H9 (cell line): ENCODE measurements around the gene CXCL6. TPM values are rescaled to one million over a fixed set of nuclear protein-coding genes. Genes with fewer than 3 reads are reported as not detected.

Source experiments
- DNase-seq: peaks from one replicate; pipeline ENCODE4 v3.0.0-alpha.2; 2017
- H2AFZ ChIP-seq: one replicate; pipeline ENCODE4 v1.6.1; 2013; ENCODE audit warnings: mild to moderate bottlenecking, low read length, control low read depth, moderate library complexity
- H2AK5ac ChIP-seq: 2 replicates; pipeline ENCODE4 v1.6.1; 2013; ENCODE audit warnings: low read length, control low read depth, mixed read lengths; ENCODE audit not compliant: insufficient read length
- H2BK120ac ChIP-seq: one replicate; pipeline ENCODE4 v1.6.1; 2013; ENCODE audit warnings: low read depth, mild to moderate bottlenecking, low read length, control low read depth, inconsistent platforms; ENCODE audit not compliant: poor library complexity, severe bottlenecking
- H2BK12ac ChIP-seq: 2 replicates; pipeline ENCODE4 v1.6.1; 2013; ENCODE audit warnings: low read length, control low read depth, mixed read lengths, low read depth; ENCODE audit not compliant: insufficient read length
- H2BK15ac ChIP-seq: 2 replicates; pipeline ENCODE4 v1.6.1; 2013; ENCODE audit warnings: low read depth, low read length, control low read depth
- H2BK20ac ChIP-seq: one replicate; pipeline ENCODE4 v1.6.1; 2013; ENCODE audit warnings: low read depth, mild to moderate bottlenecking, low read length, control low read depth, inconsistent platforms; ENCODE audit not compliant: poor library complexity, severe bottlenecking
- H2BK5ac ChIP-seq: 2 replicates; pipeline ENCODE4 v1.6.1; 2013; ENCODE audit warnings: low read length, control low read depth, mixed read lengths; ENCODE audit not compliant: insufficient read length
- H3K14ac ChIP-seq: 2 replicates; pipeline ENCODE4 v1.6.1; 2013; ENCODE audit warnings: low read length, control low read depth; ENCODE audit not compliant: insufficient read depth
- H3K18ac ChIP-seq: 2 replicates; pipeline ENCODE4 v1.6.1; 2013; ENCODE audit warnings: low read depth, mild to moderate bottlenecking, mixed read lengths, low read length, control low read depth; ENCODE audit not compliant: insufficient read length
- H3K23ac ChIP-seq: 2 replicates; pipeline ENCODE4 v1.6.1; 2013; ENCODE audit warnings: low read length, control low read depth, mixed read lengths, low read depth; ENCODE audit not compliant: insufficient read length
- H3K23me2 ChIP-seq: 2 replicates; pipeline ENCODE4 v1.6.1; 2013; ENCODE audit warnings: low read depth, mild to moderate bottlenecking, mixed read lengths, low read length, control low read depth; ENCODE audit not compliant: insufficient read length, poor library complexity, severe bottlenecking
- H3K27ac ChIP-seq: 2 replicates; pipeline ENCODE4 v1.5.1; 2013; ENCODE audit warnings: low read length, control low read depth, mixed read lengths, low read depth; ENCODE audit not compliant: insufficient read length
- H3K27me3 ChIP-seq: 2 replicates; pipeline ENCODE4 v1.6.1; 2013; ENCODE audit warnings: low read length, control low read depth, inconsistent platforms; ENCODE audit not compliant: insufficient read depth
- H3K4ac ChIP-seq: 2 replicates; pipeline ENCODE4 v1.6.1; 2013; ENCODE audit warnings: low read depth, mild to moderate bottlenecking, control low read depth, inconsistent platforms, low read length, moderate library complexity
- H3K4me1 ChIP-seq: 2 replicates; pipeline ENCODE4 v1.6.1; 2013; ENCODE audit warnings: low read length, control low read depth, inconsistent platforms; ENCODE audit not compliant: insufficient read depth
- H3K4me2 ChIP-seq: 2 replicates; pipeline ENCODE4 v1.6.1; 2013; ENCODE audit warnings: low read length, control low read depth, mixed read lengths; ENCODE audit not compliant: insufficient read length, insufficient read depth
- H3K56ac ChIP-seq: 2 replicates; pipeline ENCODE4 v1.6.1; 2013; ENCODE audit warnings: low read depth, mild to moderate bottlenecking, mixed read lengths, low read length, control low read depth; ENCODE audit not compliant: insufficient read length
- H3K79me1 ChIP-seq: 2 replicates; pipeline ENCODE4 v1.6.1; 2013; ENCODE audit warnings: low read depth, mild to moderate bottlenecking, moderate library complexity, low read length, control low read depth, inconsistent platforms; ENCODE audit not compliant: insufficient read depth, poor library complexity, severe bottlenecking
- H3K79me2 ChIP-seq: 2 replicates; pipeline ENCODE4 v1.6.1; 2013; ENCODE audit warnings: low read length, control low read depth, inconsistent platforms; ENCODE audit not compliant: insufficient read depth
- H3K9ac ChIP-seq: 2 replicates; pipeline ENCODE4 v1.6.1; 2013; ENCODE audit warnings: low read length, control low read depth, mixed read lengths; ENCODE audit not compliant: insufficient read length; ENCODE audit errors: extremely low read depth
- H3K9me3 ChIP-seq: one replicate; pipeline ENCODE4 v1.6.1; 2013; ENCODE audit warnings: low read depth, low read length, inconsistent platforms; ENCODE audit not compliant: control insufficient read depth
- H3T11ph ChIP-seq: one replicate; pipeline ENCODE4 v1.6.1; 2013; ENCODE audit warnings: mild to moderate bottlenecking, low read length, control low read depth, inconsistent platforms
- H4K20me1 ChIP-seq: one replicate; pipeline ENCODE4 v1.6.1; 2013; ENCODE audit not compliant: control insufficient read depth, insufficient read length, insufficient read depth
- H4K5ac ChIP-seq: 2 replicates; pipeline ENCODE4 v1.6.1; 2013; ENCODE audit warnings: low read depth, mild to moderate bottlenecking, mixed read lengths, low read length, control low read depth; ENCODE audit not compliant: insufficient read length
- H4K8ac ChIP-seq: replicated peaks from 2 replicates; pipeline ENCODE4 v1.6.1; 2013; ENCODE audit warnings: low read length, control low read depth, mixed read lengths, low read depth; ENCODE audit not compliant: insufficient read length
- H4K91ac ChIP-seq: 2 replicates; pipeline ENCODE4 v1.6.1; 2013; ENCODE audit warnings: low read depth, mild to moderate bottlenecking, moderate library complexity, mixed read lengths, low read length, control low read depth; ENCODE audit not compliant: insufficient read length
- H3K27ac Mint-ChIP-seq, 3 experiments: 2 replicates in 2 of 3; 3 replicates in 1 of 3; pipeline ENCODE4 v1.8.0; 2020 to 2021; ENCODE audit warnings: mixed read lengths in 3 of 3, mild to moderate bottlenecking in 1 of 3, moderate library complexity in 1 of 3
- H3K27me3 Mint-ChIP-seq: 2 replicates; pipeline ENCODE4 v1.8.0; 2021; ENCODE audit warnings: low read depth, mild to moderate bottlenecking, moderate library complexity, mixed read lengths
- H3K36me3 Mint-ChIP-seq, 3 experiments: 2 replicates in 2 of 3; 3 replicates in 1 of 3; pipeline ENCODE4 v1.8.0; 2020 to 2021; ENCODE audit warnings: low read depth in 3 of 3, mixed read lengths in 3 of 3; ENCODE audit not compliant: insufficient read depth in 1 of 3
- H3K4me1 Mint-ChIP-seq, 2 experiments: 2 replicates each; pipeline ENCODE4 v1.8.0; 2020; ENCODE audit warnings: mixed read lengths in 2 of 2
- H3K4me3 Mint-ChIP-seq, 2 experiments: 2 replicates in 1 of 2; 3 replicates in 1 of 2; pipeline ENCODE4 v1.8.0; 2020 to 2021; ENCODE audit warnings: mild to moderate bottlenecking in 2 of 2, mixed read lengths in 2 of 2, moderate library complexity in 1 of 2
- H3K9me3 Mint-ChIP-seq, 2 experiments: 2 replicates in 1 of 2; 3 replicates in 1 of 2; pipeline ENCODE4 v1.8.0; 2020; ENCODE audit warnings: mild to moderate bottlenecking in 2 of 2, mixed read lengths in 2 of 2, moderate library complexity in 1 of 2
- WGBS: extraction: QIAGEN DNeasy Blood & Tissue Kit; methylation state at CpG from one replicate; pipeline ENCODE4 v1.1.7; 2013; ENCODE audit warnings: missing lambda C conversion rate, low lambda C conversion rate, mixed read lengths; ENCODE audit not compliant: insufficient read length; ENCODE audit errors: extremely low coverage; 5-methylcytosine and 5-hydroxymethylcytosine counted together
- total RNA-seq: library from RNA; stranded (reverse); gene quantifications from 2 replicates; pipeline ENCODE4 v1.2.1, GENCODE V29; 2021
- TF ChIP-seq, protein P1 (sequence below): fragments of 200-600 bp; sonication (generic); conservative IDR thresholded peaks from 3 replicates; pipeline ENCODE4 v1.8.0; 2021; ENCODE audit warnings: antibody characterized with exemption, mild to moderate bottlenecking

CXCL6 gene
- total RNA-seq, 1 experiment from 2014 or later: 0.85 TPM

- Histone ChIP-seq H2BK120ac (no peak overlapping the region), H3K27me3 (no peaks in the 10 kb centered on the region; the same call in 1 of the 2 replicates), H3K4me1 (no peaks in the 10 kb centered on the region), H2BK20ac (no peak overlapping the region), H3K23me2 (peaks cover 3% of the 10 kb centered on the region), H4K8ac (no peak overlapping the region), H3K4me2 (no peak overlapping the region), H3K9ac (no peak overlapping the region), H2AFZ (no peak overlapping the region), H3T11ph (no peak overlapping the region), H3K79me2 (no peaks in the 10 kb centered on the region), H3K23ac (no peak overlapping the region), H3K27ac (no peak overlapping the region), H2BK15ac (no peak overlapping the region), H2BK12ac (no peak overlapping the region), H4K20me1 (no peaks in the 10 kb centered on the region), H3K18ac (no peak overlapping the region), H4K5ac (no peak overlapping the region), H3K9me3 (no peaks in the 10 kb centered on the region), H3K14ac (no peak overlapping the region), H3K79me1 (no peaks in the 10 kb centered on the region), H3K4ac (no peak overlapping the region), H2BK5ac (no peak overlapping the region), H2AK5ac (no peak overlapping the region), H3K56ac (no peak overlapping the region), H4K91ac (no peak overlapping the region)
- H3K4me1 Mint-ChIP-seq: peaks cover 10 to 14% of the 10 kb centered on the region in 2 experiments
- DNase-seq: no peak
- no peak overlapping the region for H3K4me3 Mint-ChIP-seq
- H3K9me3 Mint-ChIP-seq: no peaks in the 10 kb centered on the region
- H3K27me3 Mint-ChIP-seq: peaks cover 32% of the 10 kb centered on the region
- TF ChIP-seq, protein P1, sequence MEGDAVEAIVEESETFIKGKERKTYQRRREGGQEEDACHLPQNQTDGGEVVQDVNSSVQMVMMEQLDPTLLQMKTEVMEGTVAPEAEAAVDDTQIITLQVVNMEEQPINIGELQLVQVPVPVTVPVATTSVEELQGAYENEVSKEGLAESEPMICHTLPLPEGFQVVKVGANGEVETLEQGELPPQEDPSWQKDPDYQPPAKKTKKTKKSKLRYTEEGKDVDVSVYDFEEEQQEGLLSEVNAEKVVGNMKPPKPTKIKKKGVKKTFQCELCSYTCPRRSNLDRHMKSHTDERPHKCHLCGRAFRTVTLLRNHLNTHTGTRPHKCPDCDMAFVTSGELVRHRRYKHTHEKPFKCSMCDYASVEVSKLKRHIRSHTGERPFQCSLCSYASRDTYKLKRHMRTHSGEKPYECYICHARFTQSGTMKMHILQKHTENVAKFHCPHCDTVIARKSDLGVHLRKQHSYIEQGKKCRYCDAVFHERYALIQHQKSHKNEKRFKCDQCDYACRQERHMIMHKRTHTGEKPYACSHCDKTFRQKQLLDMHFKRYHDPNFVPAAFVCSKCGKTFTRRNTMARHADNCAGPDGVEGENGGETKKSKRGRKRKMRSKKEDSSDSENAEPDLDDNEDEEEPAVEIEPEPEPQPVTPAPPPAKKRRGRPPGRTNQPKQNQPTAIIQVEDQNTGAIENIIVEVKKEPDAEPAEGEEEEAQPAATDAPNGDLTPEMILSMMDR: no peak
- no CpG with 5 or more reads among the region's 4 CpGs for WGBS
- no peak overlapping the region for H3K27ac Mint-ChIP-seq
- H3K36me3 Mint-ChIP-seq: no peaks in the 10 kb centered on the region
Measured at GRCh38 chr4:73841243-73841925, 4.9 kb downstream of the CXCL6 start.
